Body of pancreas (tissue), 4 donors: ENCODE results near the gene UNC13C.

ENCODE experiments used
- CTCF ChIP-seq, 7 experiments: fragments of 450-650 bp in 4 of 7; fragments of 200-600 bp in 3 of 7; sonication (generic) in 3 of 7; IDR thresholded peaks; one replicate each; pipeline ENCODE4 v1.5.1; 2016 to 2019; ENCODE audit warnings: antibody characterized with exemption in 7 of 7
- POLR2A ChIP-seq, 3 donors: fragments of 450-650 bp; IDR thresholded peaks; one replicate each; pipeline ENCODE4 v1.6.1; 2016; ENCODE audit warnings: antibody characterized with exemption in 3 of 3, mild to moderate bottlenecking in 2 of 3

GRCh38 chr15:54579855-54580254 is 601.6 kb downstream of the UNC13C start:
- TF ChIP-seq CTCF (IDR thresholded peaks at IDR 0.05) (no peak), POLR2A (IDR thresholded peaks at IDR 0.05) (no peak)
